H9 (cell line): ENCODE measurements around the gene FBXO17. TPM values are rescaled to one million over a fixed set of nuclear protein-coding genes. Genes with fewer than 3 reads are reported as not detected.
A peak's percentile ranks its signal among the peaks of the same experiment; 100 is the strongest.

Experiments used
- DNase-seq: peaks from one replicate; pipeline ENCODE4 v3.0.0-alpha.2; 2017
- H2AFZ ChIP-seq: one replicate; pipeline ENCODE4 v1.6.1; 2013; ENCODE audit warnings: mild to moderate bottlenecking, low read length, control low read depth, moderate library complexity
- H2AK5ac ChIP-seq: 2 replicates; pipeline ENCODE4 v1.6.1; 2013; ENCODE audit warnings: low read length, control low read depth, mixed read lengths; ENCODE audit not compliant: insufficient read length
- H2BK120ac ChIP-seq: one replicate; pipeline ENCODE4 v1.6.1; 2013; ENCODE audit warnings: low read depth, mild to moderate bottlenecking, low read length, control low read depth, inconsistent platforms; ENCODE audit not compliant: poor library complexity, severe bottlenecking
- H2BK12ac ChIP-seq: 2 replicates; pipeline ENCODE4 v1.6.1; 2013; ENCODE audit warnings: low read length, control low read depth, mixed read lengths, low read depth; ENCODE audit not compliant: insufficient read length
- H2BK15ac ChIP-seq: 2 replicates; pipeline ENCODE4 v1.6.1; 2013; ENCODE audit warnings: low read depth, low read length, control low read depth
- H2BK20ac ChIP-seq: one replicate; pipeline ENCODE4 v1.6.1; 2013; ENCODE audit warnings: low read depth, mild to moderate bottlenecking, low read length, control low read depth, inconsistent platforms; ENCODE audit not compliant: poor library complexity, severe bottlenecking
- H2BK5ac ChIP-seq: 2 replicates; pipeline ENCODE4 v1.6.1; 2013; ENCODE audit warnings: low read length, control low read depth, mixed read lengths; ENCODE audit not compliant: insufficient read length
- H3K14ac ChIP-seq: 2 replicates; pipeline ENCODE4 v1.6.1; 2013; ENCODE audit warnings: low read length, control low read depth; ENCODE audit not compliant: insufficient read depth
- H3K18ac ChIP-seq: 2 replicates; pipeline ENCODE4 v1.6.1; 2013; ENCODE audit warnings: low read depth, mild to moderate bottlenecking, mixed read lengths, low read length, control low read depth; ENCODE audit not compliant: insufficient read length
- H3K23ac ChIP-seq: 2 replicates; pipeline ENCODE4 v1.6.1; 2013; ENCODE audit warnings: low read length, control low read depth, mixed read lengths, low read depth; ENCODE audit not compliant: insufficient read length
- H3K23me2 ChIP-seq: 2 replicates; pipeline ENCODE4 v1.6.1; 2013; ENCODE audit warnings: low read depth, mild to moderate bottlenecking, mixed read lengths, low read length, control low read depth; ENCODE audit not compliant: insufficient read length, poor library complexity, severe bottlenecking
- H3K27ac ChIP-seq: 2 replicates; pipeline ENCODE4 v1.5.1; 2013; ENCODE audit warnings: low read length, control low read depth, mixed read lengths, low read depth; ENCODE audit not compliant: insufficient read length
- H3K27me3 ChIP-seq: 2 replicates; pipeline ENCODE4 v1.6.1; 2013; ENCODE audit warnings: low read length, control low read depth, inconsistent platforms; ENCODE audit not compliant: insufficient read depth
- H3K4ac ChIP-seq: 2 replicates; pipeline ENCODE4 v1.6.1; 2013; ENCODE audit warnings: low read depth, mild to moderate bottlenecking, control low read depth, inconsistent platforms, low read length, moderate library complexity
- H3K4me1 ChIP-seq: 2 replicates; pipeline ENCODE4 v1.6.1; 2013; ENCODE audit warnings: low read length, control low read depth, inconsistent platforms; ENCODE audit not compliant: insufficient read depth
- H3K4me2 ChIP-seq: 2 replicates; pipeline ENCODE4 v1.6.1; 2013; ENCODE audit warnings: low read length, control low read depth, mixed read lengths; ENCODE audit not compliant: insufficient read length, insufficient read depth
- H3K56ac ChIP-seq: 2 replicates; pipeline ENCODE4 v1.6.1; 2013; ENCODE audit warnings: low read depth, mild to moderate bottlenecking, mixed read lengths, low read length, control low read depth; ENCODE audit not compliant: insufficient read length
- H3K79me1 ChIP-seq: 2 replicates; pipeline ENCODE4 v1.6.1; 2013; ENCODE audit warnings: low read depth, mild to moderate bottlenecking, moderate library complexity, low read length, control low read depth, inconsistent platforms; ENCODE audit not compliant: insufficient read depth, poor library complexity, severe bottlenecking
- H3K79me2 ChIP-seq: 2 replicates; pipeline ENCODE4 v1.6.1; 2013; ENCODE audit warnings: low read length, control low read depth, inconsistent platforms; ENCODE audit not compliant: insufficient read depth
- H3K9ac ChIP-seq: 2 replicates; pipeline ENCODE4 v1.6.1; 2013; ENCODE audit warnings: low read length, control low read depth, mixed read lengths; ENCODE audit not compliant: insufficient read length; ENCODE audit errors: extremely low read depth
- H3K9me3 ChIP-seq: one replicate; pipeline ENCODE4 v1.6.1; 2013; ENCODE audit warnings: low read depth, low read length, inconsistent platforms; ENCODE audit not compliant: control insufficient read depth
- H3T11ph ChIP-seq: one replicate; pipeline ENCODE4 v1.6.1; 2013; ENCODE audit warnings: mild to moderate bottlenecking, low read length, control low read depth, inconsistent platforms
- H4K20me1 ChIP-seq: one replicate; pipeline ENCODE4 v1.6.1; 2013; ENCODE audit not compliant: control insufficient read depth, insufficient read length, insufficient read depth
- H4K5ac ChIP-seq: 2 replicates; pipeline ENCODE4 v1.6.1; 2013; ENCODE audit warnings: low read depth, mild to moderate bottlenecking, mixed read lengths, low read length, control low read depth; ENCODE audit not compliant: insufficient read length
- H4K8ac ChIP-seq: replicated peaks from 2 replicates; pipeline ENCODE4 v1.6.1; 2013; ENCODE audit warnings: low read length, control low read depth, mixed read lengths, low read depth; ENCODE audit not compliant: insufficient read length
- H4K91ac ChIP-seq: 2 replicates; pipeline ENCODE4 v1.6.1; 2013; ENCODE audit warnings: low read depth, mild to moderate bottlenecking, moderate library complexity, mixed read lengths, low read length, control low read depth; ENCODE audit not compliant: insufficient read length
- H3K27ac Mint-ChIP-seq, 3 experiments: 2 replicates in 2 of 3; 3 replicates in 1 of 3; pipeline ENCODE4 v1.8.0; 2020 to 2021; ENCODE audit warnings: mixed read lengths in 3 of 3, mild to moderate bottlenecking in 1 of 3, moderate library complexity in 1 of 3
- H3K27me3 Mint-ChIP-seq: 2 replicates; pipeline ENCODE4 v1.8.0; 2021; ENCODE audit warnings: low read depth, mild to moderate bottlenecking, moderate library complexity, mixed read lengths
- H3K36me3 Mint-ChIP-seq, 3 experiments: 2 replicates in 2 of 3; 3 replicates in 1 of 3; pipeline ENCODE4 v1.8.0; 2020 to 2021; ENCODE audit warnings: low read depth in 3 of 3, mixed read lengths in 3 of 3; ENCODE audit not compliant: insufficient read depth in 1 of 3
- H3K4me1 Mint-ChIP-seq, 2 experiments: 2 replicates each; pipeline ENCODE4 v1.8.0; 2020; ENCODE audit warnings: mixed read lengths in 2 of 2
- H3K4me3 Mint-ChIP-seq, 2 experiments: 2 replicates in 1 of 2; 3 replicates in 1 of 2; pipeline ENCODE4 v1.8.0; 2020 to 2021; ENCODE audit warnings: mild to moderate bottlenecking in 2 of 2, mixed read lengths in 2 of 2, moderate library complexity in 1 of 2
- H3K9me3 Mint-ChIP-seq, 2 experiments: 2 replicates in 1 of 2; 3 replicates in 1 of 2; pipeline ENCODE4 v1.8.0; 2020; ENCODE audit warnings: mild to moderate bottlenecking in 2 of 2, mixed read lengths in 2 of 2, moderate library complexity in 1 of 2
- CTCF ChIP-seq: fragments of 200-600 bp; sonication (generic); conservative IDR thresholded peaks from 3 replicates; pipeline ENCODE4 v1.8.0; 2021; ENCODE audit warnings: antibody characterized with exemption, mild to moderate bottlenecking
- WGBS: extraction: QIAGEN DNeasy Blood & Tissue Kit; methylation state at CpG from one replicate; pipeline ENCODE4 v1.1.7; 2013; ENCODE audit warnings: missing lambda C conversion rate, low lambda C conversion rate, mixed read lengths; ENCODE audit not compliant: insufficient read length; ENCODE audit errors: extremely low coverage; 5-methylcytosine and 5-hydroxymethylcytosine counted together
- total RNA-seq: library from RNA; stranded (reverse); gene quantifications from 2 replicates; pipeline ENCODE4 v1.2.1, GENCODE V29; 2021

Gene FBXO17
- total RNA-seq, 1 experiment from 2014 or later = 25.5 TPM

- no peak overlapping the region for H3K4me2 ChIP-seq
- no peaks in the 10 kb centered on the region for H3K9me3 ChIP-seq
- Mint-ChIP-seq H3K4me3 (no peak overlapping the region), H3K27me3 (peaks cover 8% of the 10 kb centered on the region), H3K4me1 (peaks cover under 1 to 2% of the 10 kb centered on the region in 2 experiments; a peak in 3 of 4 replicates), H3K9me3 (no peaks in the 10 kb centered on the region), H3K27ac (peak overlapping the region in 1 of 3 experiments; percentile 59; a peak in 1 of 7 replicates), H3K36me3 (no peaks in the 10 kb centered on the region)
- H3K79me2 ChIP-seq = no peaks in the 10 kb centered on the region
- H2AFZ ChIP-seq = no peak overlapping the region
- no CpG with 5 or more reads among the region's 14 CpGs for WGBS
- no peak for TF ChIP-seq CTCF
- no peak overlapping the region for H2BK15ac ChIP-seq
- H3K79me1 ChIP-seq = no peaks in the 10 kb centered on the region
- no peak overlapping the region for H3K27ac ChIP-seq
- H3K56ac ChIP-seq = no peak overlapping the region
- H3K27me3 ChIP-seq = no peaks in the 10 kb centered on the region
- H4K5ac ChIP-seq = no peak overlapping the region
- H3K14ac ChIP-seq = no peak overlapping the region
- no peak overlapping the region for H3K4ac ChIP-seq
- H3K23ac ChIP-seq = no peak overlapping the region
- H3K9ac ChIP-seq = no peak overlapping the region
- H3T11ph ChIP-seq = no peak overlapping the region
- no peak overlapping the region for H2BK12ac ChIP-seq
- H4K91ac ChIP-seq = no peak overlapping the region
- H4K8ac ChIP-seq = no peak overlapping the region
- H2AK5ac ChIP-seq = no peak overlapping the region
- DNase-seq = no peak
- H2BK20ac ChIP-seq = no peak overlapping the region
- no peaks in the 10 kb centered on the region for H4K20me1 ChIP-seq
- H2BK120ac ChIP-seq = no peak overlapping the region
- no peaks in the 10 kb centered on the region for H3K23me2 ChIP-seq
- no peak overlapping the region for H2BK5ac ChIP-seq
- no peak overlapping the region for H3K18ac ChIP-seq
- H3K4me1 ChIP-seq = no peaks in the 10 kb centered on the region
These were observed 82.2 kb downstream of the FBXO17 start for GRCh38 chr19:38893341-38893771.
